Central memory CD8-positive, alpha-beta T cell (primary cell): ENCODE measurements around the gene ARHGAP42.

ENCODE experiments used
- ATAC-seq: fragments of 150-1000 bp; cut with Tn5 transposase; replicated peaks from 2 replicates; pipeline ENCODE4 v1.10.0; 2022; ENCODE audit warnings: mild to moderate bottlenecking, moderate FRiP score, moderate number of reproducible peaks; ENCODE audit not compliant: poor library complexity, severe bottlenecking; ENCODE audit errors: extremely low read depth
- DNase-seq, 2 donors: peaks; one replicate each; pipeline ENCODE4 v3.0.0; 2021; ENCODE audit warnings: low spot score in 2 of 2
- H3K27ac Mint-ChIP-seq: one replicate; pipeline ENCODE4 v1.8.0; 2022; ENCODE audit warnings: low read depth, mild to moderate bottlenecking, moderate library complexity, mixed read lengths
- H3K27me3 Mint-ChIP-seq: one replicate; pipeline ENCODE4 v1.8.0; 2022; ENCODE audit warnings: mixed read lengths
- H3K36me3 Mint-ChIP-seq: one replicate; pipeline ENCODE4 v1.8.0; 2022; ENCODE audit warnings: mild to moderate bottlenecking, moderate library complexity, mixed read lengths; ENCODE audit not compliant: insufficient read depth
- H3K4me1 Mint-ChIP-seq: one replicate; pipeline ENCODE4 v1.8.0; 2022; ENCODE audit warnings: mixed read lengths
- H3K4me3 Mint-ChIP-seq: one replicate; pipeline ENCODE4 v1.8.0; 2022; ENCODE audit warnings: mild to moderate bottlenecking, moderate library complexity, mixed read lengths
- H3K9me3 Mint-ChIP-seq: one replicate; pipeline ENCODE4 v1.8.0; 2022; ENCODE audit warnings: mixed read lengths

Gene ARHGAP42

DNA sequence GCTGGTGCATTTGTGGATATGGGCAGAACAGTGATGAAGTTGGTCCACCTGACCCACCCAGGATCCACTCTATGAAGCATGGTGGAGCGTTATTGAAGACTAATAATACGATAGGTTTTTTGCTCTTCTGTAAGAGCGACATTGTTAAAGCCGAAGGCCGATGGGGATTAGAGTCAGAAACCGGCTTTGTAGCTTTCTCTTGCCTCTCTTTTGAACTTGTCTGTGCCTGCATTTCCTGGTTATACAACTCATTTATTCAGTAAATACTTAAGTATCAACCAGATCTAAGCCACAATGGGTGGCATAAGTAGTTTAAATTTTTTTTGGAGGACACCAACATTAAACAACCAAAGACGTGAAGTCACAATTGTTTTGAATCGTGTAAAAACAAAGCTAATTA is 93.4 kb downstream of the ARHGAP42 start:
- Mint-ChIP-seq H3K4me3 (no peak overlapping the region), H3K27ac (no peak overlapping the region), H3K4me1 (no peaks in the 10 kb centered on the region), H3K36me3 (no peaks in the 10 kb centered on the region), H3K27me3 (no peaks in the 10 kb centered on the region), H3K9me3 (peaks cover 6% of the 10 kb centered on the region)
- DNase-seq (no peak), ATAC-seq (no peak)

- Mint-ChIP-seq H3K4me1 (no peaks in the 10 kb centered on the region), H3K36me3 (no peaks in the 10 kb centered on the region)
Measured at GRCh38 chr11:100785148-100785983, 98.3 kb downstream of the ARHGAP42 start.

DNA sequence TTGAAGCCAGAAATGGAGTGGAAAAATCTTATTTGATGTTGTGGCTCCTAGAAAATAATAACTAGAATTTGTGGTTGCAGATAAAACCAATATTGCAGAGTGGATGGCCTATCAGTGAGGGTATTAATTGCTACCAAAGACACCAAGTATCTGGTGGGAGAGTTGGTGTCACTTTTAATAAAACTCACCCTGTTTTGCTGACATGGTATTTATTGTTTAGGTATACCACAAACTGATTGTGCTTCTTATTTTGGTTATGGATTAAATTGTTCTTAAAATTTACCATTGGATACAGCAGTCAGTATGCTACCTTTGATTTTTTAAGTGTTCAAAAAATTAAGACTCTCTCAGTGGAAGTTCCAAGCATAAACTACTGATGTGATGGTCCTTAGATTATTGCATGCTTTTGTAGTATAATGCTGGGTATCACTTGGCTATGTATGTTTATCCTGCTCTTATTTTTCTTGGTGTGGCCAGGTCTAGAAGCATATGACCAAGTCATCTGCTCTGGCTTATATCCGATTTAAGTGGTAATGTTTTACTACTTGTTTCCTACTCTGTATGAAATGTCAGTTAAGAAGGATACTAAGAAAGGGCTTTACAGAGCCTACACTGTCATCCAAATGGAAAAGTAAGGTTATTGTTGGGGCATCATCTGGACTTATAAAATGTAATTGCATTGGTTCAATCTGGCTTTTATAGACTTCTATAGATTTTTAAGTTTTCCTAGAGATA is 101.6 kb downstream of the ARHGAP42 start:
- ATAC-seq, result no peak
- no peaks in the 10 kb centered on the region for H3K4me1 Mint-ChIP-seq
- no peak overlapping the region for H3K4me3 Mint-ChIP-seq
- H3K36me3 Mint-ChIP-seq, result no peaks in the 10 kb centered on the region
- no peaks in the 10 kb centered on the region for H3K27me3 Mint-ChIP-seq
- H3K27ac Mint-ChIP-seq, result no peak overlapping the region
- H3K9me3 Mint-ChIP-seq, result peaks cover 7% of the 10 kb centered on the region
- DNase-seq, result no peak

More at GRCh38 chr11:100785148-100785983, 98.3 kb downstream of the ARHGAP42 start:
- Mint-ChIP-seq H3K4me3 (no peak overlapping the region), H3K9me3 (peaks cover 13% of the 10 kb centered on the region), H3K27me3 (no peaks in the 10 kb centered on the region), H3K27ac (no peak overlapping the region)
- ATAC-seq (no peak), DNase-seq (no peak)

GRCh38 chr11:100789500-100789899 is 102.4 kb downstream of the ARHGAP42 start:
- no peak overlapping the region for H3K4me3 Mint-ChIP-seq
- H3K36me3 Mint-ChIP-seq, result no peaks in the 10 kb centered on the region
- ATAC-seq, result no peak
- H3K27me3 Mint-ChIP-seq, result no peaks in the 10 kb centered on the region
- peaks cover 7% of the 10 kb centered on the region for H3K9me3 Mint-ChIP-seq
- H3K27ac Mint-ChIP-seq, result no peak overlapping the region
- no peak for DNase-seq
- no peaks in the 10 kb centered on the region for H3K4me1 Mint-ChIP-seq

DNA sequence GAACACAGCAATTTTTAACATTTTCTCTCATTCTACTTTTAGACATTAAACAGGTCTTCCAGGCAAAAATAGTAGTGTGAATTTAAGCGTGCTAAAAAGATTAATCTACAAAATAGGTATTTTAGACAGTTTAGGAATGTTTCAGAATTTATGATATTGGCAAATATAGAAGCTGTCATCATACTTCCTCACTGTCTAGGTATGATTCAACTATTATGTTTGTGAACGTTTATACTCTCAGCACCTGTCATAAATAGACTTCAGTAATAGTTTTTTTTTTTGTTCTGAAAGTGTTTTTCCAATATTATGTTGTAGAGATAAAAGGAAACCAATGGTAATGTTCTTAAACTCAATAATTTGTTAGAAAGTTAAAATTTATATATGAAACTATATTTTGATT is 103.0 kb downstream of the ARHGAP42 start:
- Mint-ChIP-seq H3K9me3 (peaks cover 7% of the 10 kb centered on the region), H3K27ac (no peak overlapping the region), H3K27me3 (no peaks in the 10 kb centered on the region), H3K4me1 (no peaks in the 10 kb centered on the region), H3K36me3 (no peaks in the 10 kb centered on the region), H3K4me3 (no peak overlapping the region)
- ATAC-seq, result no peak
- no peak for DNase-seq

DNA sequence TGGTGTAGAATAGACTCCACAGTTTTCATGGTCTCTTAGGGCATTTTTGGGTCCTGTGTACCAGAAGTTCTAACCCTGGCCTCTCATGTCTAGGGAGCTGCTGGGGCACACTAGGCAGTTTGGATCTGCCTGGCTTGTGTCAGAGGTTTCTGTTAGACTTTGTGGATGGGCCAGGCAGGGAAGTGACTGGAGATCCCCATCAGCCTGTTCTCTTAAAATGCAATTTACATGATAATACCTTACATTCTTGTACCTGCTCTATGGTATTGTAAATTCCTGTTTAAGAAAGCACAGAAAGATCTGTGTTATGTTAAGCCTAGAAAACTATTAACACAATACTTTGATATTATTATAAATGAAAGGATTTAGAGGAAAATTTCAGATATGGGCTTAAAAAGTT is 104.0 kb downstream of the ARHGAP42 start:
- Mint-ChIP-seq H3K27ac (no peak overlapping the region), H3K4me3 (no peak overlapping the region), H3K9me3 (peaks cover 7% of the 10 kb centered on the region), H3K4me1 (no peaks in the 10 kb centered on the region), H3K36me3 (no peaks in the 10 kb centered on the region), H3K27me3 (no peaks in the 10 kb centered on the region)
- DNase-seq (no peak), ATAC-seq (no peak)

DNA sequence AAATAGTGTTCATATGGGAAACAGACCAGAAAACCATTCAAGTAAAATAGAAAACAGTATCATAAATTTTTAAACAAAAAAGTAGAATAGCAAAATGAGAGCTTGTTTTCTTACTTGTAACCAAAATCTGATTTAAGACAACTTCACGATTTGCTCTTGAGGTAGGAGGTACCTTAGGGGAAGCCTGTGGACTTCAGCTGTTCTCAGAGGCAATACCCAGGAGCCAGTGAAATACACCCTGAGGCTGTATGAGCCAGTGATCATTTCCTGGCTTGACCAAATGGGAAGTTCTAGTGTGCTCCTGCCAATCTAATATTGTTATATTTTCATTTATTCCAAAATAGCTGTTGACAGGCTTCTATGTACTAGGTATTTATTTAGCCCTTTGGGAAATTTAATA is 104.8 kb downstream of the ARHGAP42 start:
- no peak for DNase-seq
- no peak for ATAC-seq
- Mint-ChIP-seq H3K9me3 (peaks cover 7% of the 10 kb centered on the region), H3K27ac (no peak overlapping the region), H3K36me3 (no peaks in the 10 kb centered on the region), H3K4me3 (no peak overlapping the region), H3K27me3 (no peaks in the 10 kb centered on the region), H3K4me1 (no peaks in the 10 kb centered on the region)

- H3K27me3 Mint-ChIP-seq, result no peaks in the 10 kb centered on the region
- H3K4me1 Mint-ChIP-seq, result no peaks in the 10 kb centered on the region
- H3K9me3 Mint-ChIP-seq, result peaks cover 7% of the 10 kb centered on the region
- H3K4me3 Mint-ChIP-seq, result no peak overlapping the region
- H3K27ac Mint-ChIP-seq, result no peak overlapping the region
- H3K36me3 Mint-ChIP-seq, result no peaks in the 10 kb centered on the region
- DNase-seq, result no peak
- no peak for ATAC-seq
Measured at GRCh38 chr11:100793525-100793924, 106.4 kb downstream of the ARHGAP42 start.

DNA sequence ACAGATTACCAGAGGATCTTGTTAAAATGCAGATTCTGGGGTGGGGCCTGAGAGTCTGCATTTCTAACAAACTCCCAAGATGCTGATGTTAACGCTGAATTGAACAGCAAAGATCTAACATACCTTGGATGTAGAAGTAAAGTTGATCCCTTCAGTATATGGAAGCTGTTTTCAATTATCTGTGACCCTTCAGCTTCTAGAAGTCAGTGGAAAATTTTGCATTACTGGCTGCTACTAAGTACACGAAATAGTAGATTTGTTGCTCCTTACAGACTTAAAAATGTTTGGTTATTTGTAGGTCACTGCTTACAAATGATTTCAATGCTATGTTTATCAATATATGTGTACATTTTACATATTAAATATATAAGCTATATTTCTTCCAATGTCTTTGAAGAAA is 107.4 kb downstream of the ARHGAP42 start:
- no peak overlapping the region for H3K4me3 Mint-ChIP-seq
- no peaks in the 10 kb centered on the region for H3K36me3 Mint-ChIP-seq
- no peaks in the 10 kb centered on the region for H3K4me1 Mint-ChIP-seq
- H3K9me3 Mint-ChIP-seq, result peaks cover under 1% of the 10 kb centered on the region
- no peak overlapping the region for H3K27ac Mint-ChIP-seq
- H3K27me3 Mint-ChIP-seq, result no peaks in the 10 kb centered on the region
- no peak for DNase-seq
- no peak for ATAC-seq

DNA sequence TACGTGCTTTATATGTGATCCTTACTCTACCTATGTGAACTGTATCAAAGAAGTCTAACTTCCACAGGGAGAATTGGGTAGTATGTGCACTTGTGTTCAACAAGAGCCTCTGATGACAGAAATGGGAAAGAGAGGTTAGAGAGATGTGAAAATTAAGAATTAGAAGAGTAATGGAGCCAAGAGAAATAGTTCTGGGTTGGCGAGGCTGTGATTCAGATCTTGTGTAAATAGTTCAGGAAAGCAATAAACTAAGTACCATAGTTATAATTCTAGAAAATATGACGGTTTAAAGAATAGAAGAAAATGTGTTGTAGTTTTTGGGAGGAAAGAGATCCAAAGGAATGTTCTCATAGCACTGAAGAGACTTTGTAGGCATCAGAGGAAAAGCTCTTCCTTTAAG is 112.4 kb downstream of the ARHGAP42 start:
- Mint-ChIP-seq H3K9me3 (peaks cover 10% of the 10 kb centered on the region), H3K36me3 (no peaks in the 10 kb centered on the region), H3K27ac (no peak overlapping the region), H3K27me3 (no peaks in the 10 kb centered on the region), H3K4me3 (no peak overlapping the region), H3K4me1 (no peaks in the 10 kb centered on the region)
- ATAC-seq, result no peak
- DNase-seq, result no peak

DNA sequence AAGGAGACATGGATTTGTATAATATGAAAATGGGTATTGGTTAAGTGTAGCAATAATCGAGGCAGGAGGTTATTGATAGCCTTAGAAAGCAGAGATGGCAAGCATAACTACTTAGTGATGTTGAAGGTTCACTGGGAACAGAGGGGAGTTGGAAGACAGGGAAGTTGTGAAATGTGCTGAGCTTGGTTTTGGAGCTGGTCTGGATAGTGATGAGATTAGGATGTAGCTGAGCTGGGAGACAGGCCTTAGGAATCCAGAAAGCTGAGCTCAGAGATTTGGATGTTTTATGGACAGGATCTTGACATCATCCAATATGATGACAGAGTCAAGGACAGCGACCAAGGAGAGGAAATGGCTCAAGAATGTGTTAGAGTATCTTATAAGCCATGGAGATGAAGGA is 113.1 kb downstream of the ARHGAP42 start:
- Mint-ChIP-seq H3K36me3 (no peaks in the 10 kb centered on the region), H3K27me3 (no peaks in the 10 kb centered on the region), H3K27ac (no peak overlapping the region), H3K4me1 (no peaks in the 10 kb centered on the region), H3K4me3 (no peak overlapping the region), H3K9me3 (peaks cover 10% of the 10 kb centered on the region)
- DNase-seq (no peak), ATAC-seq (no peak)

- Mint-ChIP-seq H3K36me3 (no peaks in the 10 kb centered on the region), H3K4me3 (no peak overlapping the region), H3K9me3 (peaks cover 10% of the 10 kb centered on the region), H3K27ac (no peak overlapping the region), H3K4me1 (no peaks in the 10 kb centered on the region), H3K27me3 (no peaks in the 10 kb centered on the region)
- no peak for ATAC-seq
- DNase-seq, result no peak
Measured at GRCh38 chr11:100801225-100801999, 114.3 kb downstream of the ARHGAP42 start.
